HG03378 (cell line): ENCODE measurements around the gene SYTL4.

Experiments used
- ATAC-seq: cut with Tn5 transposase; IDR thresholded peaks from one replicate; pipeline ENCODE4 v1.9.1; 2021; ENCODE audit warnings: mild to moderate bottlenecking, moderate library complexity; ENCODE audit not compliant: unreplicated experiment

Gene SYTL4

DNA sequence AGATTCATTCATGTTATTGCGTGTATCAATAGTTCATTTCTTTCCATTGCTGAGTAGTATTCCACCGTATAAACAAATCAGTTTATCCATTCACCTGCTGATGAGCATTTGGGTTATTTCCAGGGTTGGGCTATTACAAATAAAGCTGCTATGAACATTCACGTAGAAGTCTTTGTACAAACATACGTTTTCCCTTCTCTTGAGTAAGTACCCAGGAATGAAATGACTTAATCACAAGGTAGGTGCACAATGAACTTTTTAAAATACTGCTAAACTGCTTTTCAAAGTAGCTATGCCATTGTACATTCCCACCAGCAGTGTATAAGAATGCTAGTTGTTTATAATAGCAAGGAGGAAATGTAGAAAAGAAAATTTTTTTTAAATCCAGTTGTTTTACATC lies 35.9 kb downstream of the SYTL4 start:
- no peak for ATAC-seq

DNA sequence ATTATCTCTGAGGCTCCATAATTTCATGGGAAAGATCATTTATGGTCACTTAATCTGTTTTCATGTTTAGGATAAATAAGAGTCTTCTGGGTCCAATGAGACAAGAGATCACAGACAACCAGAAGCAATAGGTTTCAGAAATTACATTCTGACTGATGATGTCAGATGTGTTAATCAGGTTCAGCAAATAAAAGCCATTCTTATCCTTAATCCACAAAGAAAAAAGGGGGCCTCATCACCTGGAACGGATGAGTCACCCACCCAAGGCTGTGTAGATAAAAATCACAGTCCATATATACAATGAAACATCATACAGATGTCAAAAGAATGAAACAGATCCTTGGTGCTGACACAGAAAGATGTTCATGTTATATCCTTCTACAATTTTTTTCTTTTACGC lies 36.6 kb downstream of the SYTL4 start:
- no peak for ATAC-seq

DNA sequence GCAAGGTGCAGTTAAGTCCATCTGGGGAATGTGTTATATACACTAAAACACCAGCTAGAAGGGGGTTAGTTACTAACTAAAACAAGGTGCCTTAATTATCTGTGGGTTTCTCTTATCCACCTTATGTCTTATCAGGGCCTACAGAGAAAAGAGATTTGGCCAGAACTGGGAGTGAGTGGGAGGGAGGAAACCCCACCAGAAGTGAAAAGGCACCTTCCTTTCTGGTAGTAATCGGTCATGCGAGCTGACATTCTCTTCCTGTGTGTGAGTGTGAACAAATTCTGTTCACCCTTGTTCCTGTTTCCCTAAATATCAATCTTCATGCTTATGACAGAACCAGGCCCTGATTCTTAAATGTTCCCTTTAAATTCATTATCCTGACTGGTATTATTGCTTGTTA lies 44.4 kb downstream of the SYTL4 start:
- ATAC-seq: peak; percentile 75

DNA sequence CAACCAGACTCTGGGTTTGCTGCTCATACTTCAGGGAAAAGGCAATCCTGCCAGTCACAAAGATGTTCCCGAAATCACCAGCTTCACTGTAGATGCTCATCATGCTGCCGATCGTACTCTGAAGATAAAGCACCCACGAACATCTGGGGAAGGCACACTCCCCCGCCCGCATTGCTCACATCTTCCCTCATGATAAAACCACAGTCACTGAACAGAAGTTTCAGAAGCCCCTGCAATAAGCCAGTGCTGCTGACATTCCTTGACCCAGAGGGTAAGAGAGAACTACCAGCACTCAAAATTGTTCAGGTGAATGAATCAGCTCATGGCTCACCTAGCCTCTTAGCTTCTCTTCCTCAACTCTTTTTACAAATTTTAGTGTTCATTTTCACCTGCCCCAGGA lies 44.8 kb downstream of the SYTL4 start:
- peak; percentile 44 for ATAC-seq

DNA sequence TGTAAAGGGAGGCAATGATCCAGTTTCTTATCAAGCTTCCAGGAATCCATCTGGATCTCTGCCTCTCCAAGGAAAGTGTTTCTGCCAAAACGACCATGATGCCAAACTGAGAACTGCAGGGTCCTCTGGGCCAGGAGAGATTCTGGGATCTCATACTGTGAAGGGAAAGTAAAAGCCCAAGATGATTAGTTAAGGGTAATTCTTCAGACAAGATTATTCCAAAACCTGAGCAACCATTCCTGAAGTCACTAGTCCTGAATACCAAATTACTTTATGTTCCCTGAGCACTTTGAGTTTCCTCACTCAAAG lies 46.0 kb downstream of the SYTL4 start:
- ATAC-seq: no peak

- peak; percentile 66 for ATAC-seq
These were observed 46.5 kb downstream of the SYTL4 start for GRCh38 chrX:100685284-100685996.

DNA sequence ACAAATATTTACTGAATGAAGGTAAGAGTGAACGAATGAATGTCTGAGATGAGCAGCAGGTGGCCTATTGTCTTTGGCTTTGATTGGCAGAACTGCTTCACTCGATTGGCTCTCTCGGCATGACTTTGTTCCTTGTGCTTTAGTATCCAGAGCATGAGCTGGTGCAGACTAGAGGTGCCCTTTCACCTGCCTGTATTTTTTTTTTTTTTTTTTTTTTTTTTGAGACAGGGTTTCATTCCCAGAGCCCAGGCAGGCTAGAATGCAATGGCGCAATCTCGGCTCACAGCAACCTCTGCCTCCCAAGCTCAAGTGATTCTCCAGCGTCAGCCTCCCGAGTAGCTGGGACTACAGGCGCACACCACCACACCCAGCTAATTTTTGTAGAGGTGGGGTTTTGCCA lies 49.0 kb downstream of the SYTL4 start:
- ATAC-seq: no peak

DNA sequence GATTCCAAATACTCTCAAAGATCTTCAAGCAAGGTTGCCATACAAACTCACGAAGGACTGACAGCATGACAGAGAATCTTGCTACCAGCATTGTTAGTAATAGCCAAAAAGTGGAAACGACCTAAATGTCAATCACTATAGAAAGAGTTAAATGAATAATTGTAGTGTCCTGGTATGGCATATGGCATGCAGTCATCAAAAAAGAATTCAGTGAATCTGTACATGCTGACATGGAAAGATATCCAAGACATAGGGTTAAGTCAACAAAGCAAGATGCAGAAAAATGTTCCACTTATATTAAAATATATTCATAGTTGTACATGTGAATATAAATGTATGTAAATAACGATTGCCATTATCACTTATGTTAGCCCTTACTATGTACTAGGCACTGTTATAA lies 50.3 kb downstream of the SYTL4 start:
- ATAC-seq: no peak

GRCh38 chrX:100680756-100681155 lies 51.2 kb downstream of the SYTL4 start:
- ATAC-seq: no peak

GRCh38 chrX:100677611-100678181 lies 54.2 kb downstream of the SYTL4 start:
- no peak for ATAC-seq

- ATAC-seq: peak; percentile 61
These were observed 57.2 kb downstream of the SYTL4 start for GRCh38 chrX:100674705-100675104.

DNA sequence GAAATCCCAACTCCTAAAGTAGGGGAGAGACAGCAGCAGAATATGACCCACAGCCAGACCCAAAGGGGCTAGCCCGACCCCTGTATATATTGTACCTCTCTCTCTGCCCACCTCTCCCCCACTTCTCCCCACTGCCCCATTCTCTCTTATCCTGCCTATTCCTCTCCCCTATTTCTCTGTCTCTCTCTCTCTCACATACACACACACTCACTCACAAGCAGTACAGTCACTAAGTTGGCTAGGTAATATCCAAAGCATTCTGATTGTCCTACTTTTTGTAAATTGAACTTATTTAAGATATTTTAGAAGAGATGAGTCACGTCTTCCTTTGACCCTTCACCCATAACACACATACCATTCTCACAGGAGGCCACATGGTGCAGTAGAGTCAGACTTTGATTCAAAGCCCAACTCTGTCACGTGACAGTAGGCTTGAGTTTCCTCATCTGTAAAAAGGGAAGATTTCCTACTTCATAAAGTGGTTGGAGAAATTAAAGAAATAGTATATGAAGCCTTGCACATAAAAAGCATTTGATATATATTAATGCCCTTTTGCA lies 58.4 kb downstream of the SYTL4 start:
- ATAC-seq: no peak

DNA sequence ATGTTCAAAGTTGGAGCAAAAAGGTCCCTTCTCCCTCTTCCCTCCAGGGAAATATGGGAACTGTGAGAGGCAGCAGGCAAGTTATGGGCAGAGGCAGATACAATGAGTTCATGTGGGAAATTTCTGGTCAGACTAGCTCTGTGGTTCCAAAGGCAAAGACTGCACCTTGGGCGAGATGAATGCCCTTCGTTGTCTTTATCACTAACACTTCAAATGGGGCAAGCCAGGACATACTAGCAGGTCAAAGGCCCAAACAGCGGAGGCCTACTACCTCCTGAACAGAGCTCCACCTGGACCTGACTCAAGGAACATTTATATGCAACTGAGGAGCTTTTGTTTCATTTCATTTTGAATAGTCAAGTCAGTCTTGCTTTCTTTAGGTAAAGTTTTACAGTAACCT lies 59.0 kb downstream of the SYTL4 start:
- ATAC-seq: no peak

DNA sequence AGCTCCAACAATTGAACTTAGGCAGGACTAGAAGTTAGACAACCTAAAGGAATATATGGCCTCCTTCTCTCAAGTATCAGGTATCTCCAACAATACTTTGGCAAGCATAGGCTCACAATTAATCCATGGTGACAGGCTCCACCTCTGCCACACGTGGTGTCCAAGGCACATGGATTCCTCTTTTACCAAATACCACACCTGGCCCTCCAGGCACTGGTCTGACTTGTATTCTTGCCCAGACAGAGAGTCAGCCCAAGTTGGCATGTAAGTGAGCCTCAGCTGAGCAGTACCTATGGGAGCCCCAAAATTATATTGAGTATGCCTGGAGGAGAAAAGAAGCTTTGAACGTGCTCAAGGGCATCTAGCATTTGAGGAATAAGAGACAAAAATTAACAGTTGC lies 68.3 kb downstream of the SYTL4 start:
- ATAC-seq: no peak

- ATAC-seq: no peak
These were observed 69.1 kb downstream of the SYTL4 start for GRCh38 chrX:100662796-100663195.

- no peak for ATAC-seq
These were observed 69.8 kb downstream of the SYTL4 start for GRCh38 chrX:100662170-100662569.

GRCh38 chrX:100659431-100660137 lies 72.3 kb downstream of the SYTL4 start:
- no peak for ATAC-seq

GRCh38 chrX:100658941-100659381 lies 73.0 kb downstream of the SYTL4 start:
- ATAC-seq: no peak

- no peak for ATAC-seq
These were observed 77.7 kb downstream of the SYTL4 start for GRCh38 chrX:100654261-100654660.

DNA sequence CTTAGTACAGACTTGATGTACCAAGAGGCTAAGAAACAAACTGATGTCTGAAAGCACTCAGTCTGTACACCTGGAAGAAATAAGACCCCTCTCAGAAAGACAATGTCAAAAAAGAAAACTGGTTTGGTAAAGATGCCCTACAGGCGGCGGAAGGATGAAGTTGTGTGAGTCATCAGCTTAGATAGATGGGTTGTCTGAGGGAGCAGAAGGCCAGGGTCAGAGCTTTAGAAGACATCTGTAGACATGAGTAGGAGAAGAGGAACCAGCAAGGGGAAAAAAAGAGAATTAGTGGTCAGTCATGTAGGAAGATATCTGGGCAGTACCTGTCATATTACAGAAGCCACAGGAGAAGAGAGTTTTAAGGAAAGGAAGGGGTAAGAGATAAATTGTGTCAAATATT lies 79.7 kb downstream of the SYTL4 start:
- ATAC-seq: no peak

DNA sequence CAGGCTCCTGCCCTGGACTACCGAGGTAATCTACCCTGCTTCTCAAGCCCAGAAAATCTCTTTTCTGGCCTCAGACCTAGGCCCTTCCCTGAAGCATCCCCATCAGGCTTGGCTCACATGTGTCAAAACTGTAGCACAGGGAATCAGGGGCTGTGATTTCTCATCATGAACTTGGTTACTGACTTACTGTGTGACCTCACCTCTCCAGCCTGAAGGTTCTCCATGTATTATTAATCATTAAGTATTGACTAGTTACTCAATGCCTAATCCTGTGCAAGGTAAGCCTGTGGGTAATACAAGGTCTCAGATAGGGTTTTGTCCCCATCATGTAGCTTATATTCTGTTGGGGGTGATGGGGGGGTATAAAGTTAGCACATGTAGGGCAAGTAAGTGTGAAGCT lies 81.1 kb downstream of the SYTL4 start:
- ATAC-seq: no peak
